Uterus (tissue), 2 donors: Measurements from ENCODE around the gene BAG3.

Experiments used
- POLR2A ChIP-seq, 2 donors: fragments of 450-650 bp; IDR thresholded peaks; one replicate each; pipeline ENCODE4 v1.6.1; 2016; ENCODE audit warnings: antibody characterized with exemption in 2 of 2, mild to moderate bottlenecking in 1 of 2, moderate library complexity in 1 of 2
- TF ChIP-seq, protein P1 (sequence below), 4 experiments: fragments of 200-600 bp in 2 of 4; fragments of 450-650 bp in 2 of 4; sonication (generic) in 2 of 4; IDR thresholded peaks; one replicate each; pipeline ENCODE4 v1.5.1; 2016 to 2019; ENCODE audit warnings: antibody characterized with exemption in 4 of 4, mild to moderate bottlenecking in 2 of 4, moderate library complexity in 1 of 4

GRCh38 chr10:119714484-119714816, 63.3 kb downstream of the BAG3 start:
- no peak for TF ChIP-seq POLR2A (IDR thresholded peaks at IDR 0.05)
- TF ChIP-seq, protein P1, sequence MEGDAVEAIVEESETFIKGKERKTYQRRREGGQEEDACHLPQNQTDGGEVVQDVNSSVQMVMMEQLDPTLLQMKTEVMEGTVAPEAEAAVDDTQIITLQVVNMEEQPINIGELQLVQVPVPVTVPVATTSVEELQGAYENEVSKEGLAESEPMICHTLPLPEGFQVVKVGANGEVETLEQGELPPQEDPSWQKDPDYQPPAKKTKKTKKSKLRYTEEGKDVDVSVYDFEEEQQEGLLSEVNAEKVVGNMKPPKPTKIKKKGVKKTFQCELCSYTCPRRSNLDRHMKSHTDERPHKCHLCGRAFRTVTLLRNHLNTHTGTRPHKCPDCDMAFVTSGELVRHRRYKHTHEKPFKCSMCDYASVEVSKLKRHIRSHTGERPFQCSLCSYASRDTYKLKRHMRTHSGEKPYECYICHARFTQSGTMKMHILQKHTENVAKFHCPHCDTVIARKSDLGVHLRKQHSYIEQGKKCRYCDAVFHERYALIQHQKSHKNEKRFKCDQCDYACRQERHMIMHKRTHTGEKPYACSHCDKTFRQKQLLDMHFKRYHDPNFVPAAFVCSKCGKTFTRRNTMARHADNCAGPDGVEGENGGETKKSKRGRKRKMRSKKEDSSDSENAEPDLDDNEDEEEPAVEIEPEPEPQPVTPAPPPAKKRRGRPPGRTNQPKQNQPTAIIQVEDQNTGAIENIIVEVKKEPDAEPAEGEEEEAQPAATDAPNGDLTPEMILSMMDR (IDR thresholded peaks at IDR 0.05), result no peak
